Daoy (cell line): Measurements from ENCODE around the gene SYT15B. TPM values are rescaled to one million over a fixed set of nuclear protein-coding genes. Genes with fewer than 3 reads are reported as not detected.
"Not testable (repeated sequence)": the region's sequence is repeated elsewhere in the genome, so short reads cannot be mapped to it uniquely, and the experiment has no call there.

Experiments
- DNase-seq: peaks from one replicate; pipeline ENCODE4 v3.0.0-alpha.2; 2015; ENCODE audit warnings: low read depth
- total RNA-seq: library from RNA; depleted of rRNA; stranded (reverse); fragments of >200 nt; shearing (Covaris generic); gene quantifications from 2 replicates; pipeline ENCODE4 v1.2.3, GENCODE V29; 2014; rRNA removed

Gene SYT15B
- total RNA-seq, 1 experiment from 2014 or later, result not detected

DNA sequence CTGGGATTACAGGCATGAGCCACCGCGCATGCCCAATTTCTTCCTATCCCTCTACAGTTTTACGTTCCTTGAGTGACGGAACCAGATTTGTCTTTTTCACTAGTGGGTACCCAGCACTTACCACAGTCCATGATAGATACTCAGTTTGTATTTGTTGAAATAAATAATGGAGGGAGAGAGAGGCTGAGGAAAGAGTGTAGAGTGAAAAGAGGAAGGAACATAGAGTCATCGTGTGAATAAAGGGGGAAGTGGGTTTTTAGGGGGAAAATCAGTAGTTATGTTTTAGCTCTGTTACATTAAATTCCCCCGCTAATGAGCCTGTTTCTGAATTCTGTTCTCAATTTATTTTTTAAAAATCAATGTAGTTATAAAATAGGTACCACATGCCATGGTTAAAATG, 37.7 kb downstream of the SYT15B start:
- DNase-seq, result not testable (repeated sequence)

DNA sequence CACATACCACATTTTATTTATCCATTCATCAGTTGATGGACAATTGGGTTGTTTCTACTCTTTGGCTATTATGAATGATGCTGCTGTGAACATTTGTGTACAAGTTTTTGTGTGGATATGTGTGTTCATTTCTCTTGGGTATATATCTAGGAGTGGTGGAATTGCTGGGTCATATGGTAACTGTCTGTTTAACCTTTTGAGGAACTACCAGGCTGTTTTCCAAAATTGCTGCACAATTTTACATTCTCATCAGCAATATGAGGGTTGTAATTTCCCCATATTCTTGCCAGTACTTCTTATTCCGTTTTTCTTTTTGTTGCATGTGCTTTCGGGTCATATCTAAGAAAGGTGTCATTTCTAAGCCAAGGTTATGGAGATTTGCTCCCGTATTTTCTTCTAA, 38.3 kb downstream of the SYT15B start:
- DNase-seq, result not testable (repeated sequence)

DNA sequence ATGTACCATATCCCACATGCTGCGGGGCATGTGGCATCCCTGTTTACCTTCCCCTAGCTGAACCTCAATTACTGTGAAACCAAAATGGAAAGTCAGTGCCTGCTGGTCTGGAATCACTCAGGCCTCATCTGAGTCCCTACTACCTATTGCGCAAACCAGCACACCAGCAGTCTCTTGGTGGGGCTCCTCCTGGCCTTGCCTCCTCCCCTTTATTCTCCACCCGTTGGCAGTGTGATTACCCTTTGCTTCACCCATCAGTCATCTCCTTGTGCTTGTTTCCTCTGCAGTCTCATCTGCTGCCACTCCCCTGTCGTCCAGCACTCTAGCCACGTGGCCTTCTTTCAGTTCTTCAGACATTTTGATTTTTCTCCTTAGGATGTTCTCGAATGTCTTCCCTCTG, 39.3 kb downstream of the SYT15B start:
- DNase-seq, result not testable (repeated sequence)

DNA sequence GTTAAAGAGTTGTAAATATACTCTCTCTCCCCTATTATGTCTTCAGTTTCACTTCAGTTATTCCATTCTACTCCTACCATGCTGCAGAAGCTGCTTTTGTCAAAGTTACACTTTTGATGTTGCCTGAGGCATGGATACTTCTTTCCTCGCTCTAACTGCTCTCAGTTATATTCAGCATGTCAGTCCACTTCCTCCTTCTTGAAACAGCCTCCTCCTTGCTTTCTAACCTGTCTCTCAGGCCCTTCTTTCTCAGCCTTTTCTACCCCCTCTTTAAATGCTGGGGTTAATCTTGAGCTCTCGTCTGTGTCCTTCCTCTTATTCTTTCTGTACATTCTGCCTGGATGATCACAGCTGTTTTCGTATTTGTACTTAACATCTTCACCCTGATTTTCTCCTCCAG, 40.0 kb downstream of the SYT15B start:
- DNase-seq, result not testable (repeated sequence)

DNA sequence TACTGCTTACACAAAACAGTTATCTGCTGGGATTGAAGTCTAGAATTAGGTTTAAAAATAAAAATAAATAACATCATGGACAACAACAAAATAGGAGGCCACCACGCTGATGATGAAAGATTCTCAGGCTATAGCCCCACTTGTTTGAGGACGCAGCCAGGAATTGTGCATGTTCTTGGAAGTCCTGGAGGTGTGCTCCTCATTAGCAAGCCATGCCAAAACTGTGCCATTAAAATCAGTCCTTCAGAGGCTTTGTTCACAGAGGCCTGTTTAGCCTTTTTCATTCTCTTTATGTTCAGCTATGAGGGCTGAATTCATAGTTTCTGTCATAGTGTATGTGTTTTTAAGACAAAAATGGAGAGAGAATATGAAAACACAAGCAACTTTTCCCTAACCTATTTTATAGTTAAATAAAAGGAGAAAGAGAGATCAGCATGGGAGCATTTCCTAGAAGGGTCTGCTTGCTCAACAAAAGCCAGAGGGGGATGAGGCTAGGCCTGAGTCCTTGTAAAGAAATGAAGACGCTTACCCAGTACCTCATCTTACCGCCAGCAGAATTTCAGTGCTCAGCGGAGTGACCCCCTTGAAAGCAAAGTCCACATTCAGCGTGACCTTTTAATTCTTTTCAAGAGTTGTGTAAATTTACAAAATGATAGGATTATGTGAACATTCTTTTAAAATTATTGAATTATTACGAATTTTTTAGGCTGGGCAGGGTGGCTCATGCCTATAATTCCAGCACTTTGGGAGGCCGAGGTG, 46.2 kb downstream of the SYT15B start:
- DNase-seq, result not testable (repeated sequence)

Other genes starting within 250 kb of the SYT15B start
- 1.3 and 2.6 TPM in 2 replicates for gene AGAP9, start 240.0 kb downstream of the SYT15B start, total RNA-seq
- gene NPY4R2, start 155.1 kb upstream of the SYT15B start, total RNA-seq, result not detected in 2 replicates
- gene FAM25C, start 236.2 kb upstream of the SYT15B start, total RNA-seq, result not detected in 2 replicates